ENCODE results near the gene BFSP2.

BFSP2 gene

GRCh38 chr3:133410191-133410892 is 10.5 kb downstream of the BFSP2 start:
- TF ChIP-seq POLR2AphosphoS5 (IDR thresholded peaks at IDR 0.05; ENCODE audit: low read depth, low read length) (no peak), PAX5 (IDR thresholded peaks at IDR 0.05; ENCODE audit: insufficient read depth, low read length, severe bottlenecking) (no peak), POU2F2 (IDR thresholded peaks at IDR 0.05; ENCODE audit: low read depth, low read length) (no peak), POLR2A (IDR thresholded peaks at IDR 0.05; ENCODE audit: low read depth, low read length) (no peak), SPI1 (IDR thresholded peaks at IDR 0.05; ENCODE audit: low read depth, low read length) (no peak), TAF1 (IDR thresholded peaks at IDR 0.05; ENCODE audit: low read depth, low read length) (no peak)
- FAIRE-seq (no peak), DNase-seq (ENCODE audit: insufficient read length, low spot score) (no peak)

- TF ChIP-seq SPI1 (IDR thresholded peaks at IDR 0.05; ENCODE audit: low read depth, low read length) (no peak), TAF1 (IDR thresholded peaks at IDR 0.05; ENCODE audit: low read depth, low read length) (no peak), POLR2A (IDR thresholded peaks at IDR 0.05; ENCODE audit: low read depth, low read length) (no peak), POU2F2 (IDR thresholded peaks at IDR 0.05; ENCODE audit: low read depth, low read length) (no peak), POLR2AphosphoS5 (IDR thresholded peaks at IDR 0.05; ENCODE audit: low read depth, low read length) (no peak), PAX5 (IDR thresholded peaks at IDR 0.05; ENCODE audit: insufficient read depth, low read length, severe bottlenecking) (no peak)
- FAIRE-seq, result no peak
- DNase-seq (ENCODE audit: insufficient read length, low spot score), result no peak
Measured at GRCh38 chr3:133412183-133413132, 12.6 kb downstream of the BFSP2 start.

- DNase-seq (ENCODE audit: insufficient read length, low spot score), result no peak
- TF ChIP-seq SPI1 (IDR thresholded peaks at IDR 0.05; ENCODE audit: low read depth, low read length) (0 out of 2 replicates have a peak, but pooled peaks have one; percentile 9), POLR2A (IDR thresholded peaks at IDR 0.05; ENCODE audit: low read depth, low read length) (no peak)
- no peak for FAIRE-seq
Measured at GRCh38 chr3:133413161-133414020, 13.5 kb downstream of the BFSP2 start.

- TF ChIP-seq POLR2A (IDR thresholded peaks at IDR 0.05; ENCODE audit: low read depth, low read length) (no peak), POLR2AphosphoS5 (IDR thresholded peaks at IDR 0.05; ENCODE audit: low read depth, low read length) (no peak), PAX5 (IDR thresholded peaks at IDR 0.05; ENCODE audit: insufficient read depth, low read length, severe bottlenecking) (no peak), POU2F2 (IDR thresholded peaks at IDR 0.05; ENCODE audit: low read depth, low read length) (no peak), SPI1 (IDR thresholded peaks at IDR 0.05; ENCODE audit: low read depth, low read length) (no peak), TAF1 (IDR thresholded peaks at IDR 0.05; ENCODE audit: low read depth, low read length) (no peak)
- no peak for DNase-seq (ENCODE audit: insufficient read length, low spot score)
- FAIRE-seq, result no peak
Measured at GRCh38 chr3:133414021-133414392, 14.2 kb downstream of the BFSP2 start.

- DNase-seq (ENCODE audit: insufficient read length, low spot score) (no peak), FAIRE-seq (no peak)
- TF ChIP-seq POLR2A (IDR thresholded peaks at IDR 0.05; ENCODE audit: low read depth, low read length) (no peak), SPI1 (IDR thresholded peaks at IDR 0.05; ENCODE audit: low read depth, low read length) (no peak), POU2F2 (IDR thresholded peaks at IDR 0.05; ENCODE audit: low read depth, low read length) (no peak), POLR2AphosphoS5 (IDR thresholded peaks at IDR 0.05; ENCODE audit: low read depth, low read length) (no peak), TAF1 (IDR thresholded peaks at IDR 0.05; ENCODE audit: low read depth, low read length) (no peak), PAX5 (IDR thresholded peaks at IDR 0.05; ENCODE audit: insufficient read depth, low read length, severe bottlenecking) (no peak)
Measured at GRCh38 chr3:133418361-133418760, 18.5 kb downstream of the BFSP2 start.

GRCh38 chr3:133419151-133419909 is 19.5 kb downstream of the BFSP2 start:
- no peak for DNase-seq (ENCODE audit: insufficient read length, low spot score)
- no peak for FAIRE-seq
- TF ChIP-seq POLR2AphosphoS5 (IDR thresholded peaks at IDR 0.05; ENCODE audit: low read depth, low read length) (no peak), TAF1 (IDR thresholded peaks at IDR 0.05; ENCODE audit: low read depth, low read length) (no peak), POLR2A (IDR thresholded peaks at IDR 0.05; ENCODE audit: low read depth, low read length) (no peak), POU2F2 (IDR thresholded peaks at IDR 0.05; ENCODE audit: low read depth, low read length) (no peak), PAX5 (IDR thresholded peaks at IDR 0.05; ENCODE audit: insufficient read depth, low read length, severe bottlenecking) (no peak), SPI1 (IDR thresholded peaks at IDR 0.05; ENCODE audit: low read depth, low read length) (no peak)

- DNase-seq (ENCODE audit: insufficient read length, low spot score) (no peak), FAIRE-seq (peak; percentile 80)
- peak; percentile 88 for TF ChIP-seq POLR2A (IDR thresholded peaks at IDR 0.05; ENCODE audit: low read depth, low read length)
- no peak; the same call in 1 of the 2 replicates for TF ChIP-seq POU2F2 (IDR thresholded peaks at IDR 0.05; ENCODE audit: low read depth, low read length)
- TF ChIP-seq POLR2AphosphoS5 (IDR thresholded peaks at IDR 0.05; ENCODE audit: low read depth, low read length), result peak; percentile 82
Measured at GRCh38 chr3:133424937-133425869, 25.3 kb downstream of the BFSP2 start.

- FAIRE-seq (peak; percentile 20), DNase-seq (ENCODE audit: insufficient read length, low spot score) (no peak)
- TF ChIP-seq POLR2A (IDR thresholded peaks at IDR 0.05; ENCODE audit: low read depth, low read length) (no peak), POU2F2 (IDR thresholded peaks at IDR 0.05; ENCODE audit: low read depth, low read length) (no peak), POLR2AphosphoS5 (IDR thresholded peaks at IDR 0.05; ENCODE audit: low read depth, low read length) (no peak), SPI1 (IDR thresholded peaks at IDR 0.05; ENCODE audit: low read depth, low read length) (no peak), PAX5 (IDR thresholded peaks at IDR 0.05; ENCODE audit: insufficient read depth, low read length, severe bottlenecking) (no peak), TAF1 (IDR thresholded peaks at IDR 0.05; ENCODE audit: low read depth, low read length) (no peak)
Measured at GRCh38 chr3:133425898-133426297, 26.0 kb downstream of the BFSP2 start.
